ENCODE data around the gene TCEAL8. TPM values are rescaled to one million over a fixed set of nuclear protein-coding genes. Genes with fewer than 3 reads are reported as not detected.

TCEAL8 gene
- total and polyA plus RNA-seq, 3 donors from 2014 or later = 76.5 to 91.1 (median 83.1) TPM

DNA sequence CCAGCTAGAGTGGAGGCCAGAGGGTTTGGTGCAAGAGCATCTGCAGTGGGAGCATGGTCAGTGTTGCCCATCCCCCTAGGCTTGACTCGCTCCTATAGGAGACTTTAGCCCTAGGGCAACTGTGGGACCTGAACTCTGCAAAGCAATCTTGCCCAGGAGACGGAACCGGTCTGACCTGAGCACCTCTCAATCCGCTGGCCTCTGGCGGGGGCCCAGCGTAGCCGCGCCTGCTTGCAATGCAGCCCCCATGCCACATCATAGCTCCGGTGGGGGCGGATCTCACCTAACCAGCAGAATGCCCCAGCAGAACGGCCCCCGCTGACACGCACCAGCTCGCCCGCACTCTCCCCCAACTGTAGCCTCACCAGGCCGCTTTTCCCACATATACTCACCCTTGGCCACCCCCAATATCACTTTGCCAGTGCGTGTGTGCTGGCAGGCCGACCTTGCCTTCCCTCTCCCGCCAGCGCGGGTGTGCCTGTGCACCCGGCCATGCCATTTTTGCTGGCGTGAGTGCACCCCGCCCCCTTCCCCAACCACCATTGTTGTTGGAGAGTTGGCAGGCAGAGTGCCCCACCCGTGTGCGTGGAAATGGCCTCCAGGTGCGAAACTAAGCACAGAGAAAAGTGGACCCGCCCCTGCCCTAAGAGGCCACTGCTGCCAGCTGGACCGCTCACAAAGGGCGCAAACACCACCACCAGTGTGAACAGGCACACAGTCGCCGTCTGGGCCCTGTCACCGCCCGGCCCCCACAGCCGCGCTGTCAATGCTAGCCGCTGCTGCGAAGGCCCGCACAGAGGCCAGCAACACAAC lies 34.2 kb downstream of the TCEAL8 start:
- Histone ChIP-seq H3K27ac (no peak overlapping the region), H3K4me3 (no peak overlapping the region), H3K4me1 (no peaks in the 10 kb centered on the region), H3K36me3 (ENCODE audit: low read depth, missing control alignments) (no peaks in the 10 kb centered on the region), H3K9me3 (no peaks in the 10 kb centered on the region), H3K27me3 (no peaks in the 10 kb centered on the region)
- TF ChIP-seq POLR2A (IDR thresholded peaks at IDR 0.05) (no peak), CTCF (IDR thresholded peaks at IDR 0.05) (no peak)
- 25% methylated on average over 23 of the region's 39 CpGs; no CpG with 5 or more reads in 1 of the 2 donors for WGBS, 2 donors
- no peak for DNase-seq
- intact Hi-C loops (cut with DNase I; ENCODE audit: low total_unique reads) = no loop called here

DNA sequence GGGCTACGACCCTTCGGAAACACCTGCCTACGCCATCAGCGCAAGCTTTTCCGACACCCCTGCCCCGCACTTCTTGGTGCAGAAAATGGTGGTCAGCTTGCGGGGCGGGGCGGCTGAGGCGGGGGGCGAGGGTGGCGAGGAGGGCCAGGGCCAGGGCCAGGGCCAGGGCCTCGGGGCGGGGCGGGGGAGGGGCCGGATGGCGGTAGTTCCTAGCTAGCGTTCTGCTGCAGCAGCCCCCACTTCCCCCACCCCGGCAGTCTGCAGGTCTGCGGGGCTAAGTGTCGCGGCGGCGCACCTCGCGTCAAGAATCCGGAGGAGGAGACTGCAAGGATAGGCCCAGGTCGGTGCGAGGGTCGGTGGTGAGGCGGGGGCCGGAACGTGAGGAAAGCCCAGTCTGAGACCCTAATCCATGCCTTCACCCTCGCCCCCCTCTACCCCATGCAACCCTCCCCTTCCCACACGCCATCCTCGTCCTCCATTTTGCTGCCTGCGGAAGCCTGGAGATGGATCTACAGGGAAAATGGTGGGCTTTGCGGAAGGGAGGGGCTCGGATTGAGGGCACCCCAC lies 39.4 kb downstream of the TCEAL8 start:
- intact Hi-C loops (cut with DNase I; ENCODE audit: low total_unique reads) = no loop called here
- Histone ChIP-seq H3K27ac (peak overlapping the region; percentile 91 to 94), H3K4me1 (no peaks in the 10 kb centered on the region), H3K27me3 (no peaks in the 10 kb centered on the region), H3K36me3 (ENCODE audit: low read depth, missing control alignments) (no peaks in the 10 kb centered on the region), H3K4me3 (peak overlapping the region; percentile 64 to 78), H3K9me3 (no peaks in the 10 kb centered on the region)
- TF ChIP-seq POLR2A (IDR thresholded peaks at IDR 0.05) (no peak), CTCF (IDR thresholded peaks at IDR 0.05) (no peak)
- peak; percentile 42 for DNase-seq
- 6% methylated on average over 24 of the region's 39 CpGs; no CpG with 5 or more reads in 1 of the 2 donors for WGBS, 2 donors

DNA sequence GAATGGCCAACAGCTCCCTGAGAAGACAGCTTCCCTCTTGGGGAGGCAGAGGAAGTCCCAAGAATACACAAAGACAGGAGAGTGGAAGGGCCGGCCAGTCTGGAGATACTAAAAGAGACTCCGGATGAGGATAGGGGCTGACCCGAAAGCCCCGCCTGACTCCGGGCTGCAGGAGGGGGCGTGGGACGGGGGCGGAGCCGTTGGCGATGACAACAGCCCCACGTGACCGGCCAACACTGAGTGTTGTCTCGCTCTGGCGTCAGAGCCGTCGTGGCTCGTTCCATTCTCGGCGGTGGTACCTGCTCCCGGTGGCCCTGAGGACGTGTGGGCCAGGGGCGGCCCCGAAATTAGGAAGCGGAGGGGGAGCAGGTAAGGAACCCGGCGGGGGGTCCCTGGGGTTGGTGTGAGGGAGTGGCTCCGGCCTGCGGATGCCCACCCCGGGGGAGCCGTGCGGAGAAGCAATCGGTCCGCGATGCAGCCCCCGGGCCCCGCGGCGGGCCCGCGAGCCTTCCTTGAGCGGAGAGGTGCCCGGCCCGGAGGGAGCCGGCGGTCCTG lies 40.0 kb downstream of the TCEAL8 start, which contains the start of gene BEX4:
Gene BEX4, plus strand, starts transcription at position 239 of the 555 bp plus-strand sequence. CDS start 1,046 bp downstream, outside the sequence.
- peak; percentile 91 for DNase-seq
- Histone ChIP-seq H3K36me3 (ENCODE audit: low read depth, missing control alignments) (no peaks in the 10 kb centered on the region), H3K4me3 (peak within 1 kb of the TSS; percentile 64 to 78), H3K27ac (peak within 1 kb of the TSS; percentile 91 to 94), H3K9me3 (no peaks in the 10 kb centered on the region), H3K4me1 (no peaks in the 10 kb centered on the region), H3K27me3 (no peaks in the 10 kb centered on the region)
- peak; percentile 57 for TF ChIP-seq POLR2A (IDR thresholded peaks at IDR 0.05)
- no peak for TF ChIP-seq CTCF (IDR thresholded peaks at IDR 0.05)
- 2% methylated on average over 7 of the region's 45 CpGs; no CpG with 5 or more reads in 1 of the 2 donors for WGBS, 2 donors
- intact Hi-C loops (cut with DNase I; ENCODE audit: low total_unique reads) = no loop called here

DNA sequence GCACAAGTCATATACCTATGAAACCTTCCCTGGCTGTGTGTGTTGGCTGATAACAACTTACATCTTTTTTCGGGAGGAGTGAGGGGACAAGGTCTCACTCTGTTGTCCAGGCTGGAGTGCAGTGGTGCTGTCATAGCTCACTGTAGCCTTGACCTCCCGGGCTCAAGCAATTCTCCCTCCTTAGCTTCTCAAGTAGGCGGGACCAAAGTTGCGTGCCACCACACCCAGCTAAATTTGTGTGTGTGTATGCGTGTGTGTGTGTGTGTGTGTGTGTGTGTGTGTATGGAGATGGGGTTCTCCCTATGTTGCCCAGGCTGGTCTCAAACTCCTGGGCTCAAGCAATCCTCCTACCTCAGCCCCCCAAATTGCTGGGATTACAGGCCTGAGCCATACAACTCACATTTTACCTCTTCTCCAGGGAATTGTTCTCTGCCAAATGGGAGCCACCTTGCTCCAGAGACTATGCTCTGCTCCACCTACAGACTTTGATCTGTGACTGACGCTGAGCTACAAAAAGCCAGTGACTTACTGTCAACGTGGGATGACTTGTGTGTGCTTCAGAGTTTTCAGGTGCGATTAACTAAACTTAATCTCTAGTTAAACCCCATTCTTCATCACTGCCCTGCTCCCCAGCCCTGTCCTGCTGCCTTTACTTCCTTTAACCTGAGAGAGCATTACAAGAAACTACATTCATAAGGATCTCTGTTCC lies 42.1 kb downstream of the TCEAL8 start:
- intact Hi-C loops (cut with DNase I; ENCODE audit: low total_unique reads) = no loop called here
- no peaks in the 10 kb centered on the region for H3K9me3 ChIP-seq
- H3K36me3 ChIP-seq (ENCODE audit: low read depth, missing control alignments) = no peaks in the 10 kb centered on the region
- H3K27ac ChIP-seq = no peak overlapping the region
- no peak for DNase-seq
- WGBS, 2 donors = 70 to 83% methylated on average over 3 to 8 of the region's 8 CpGs
- H3K27me3 ChIP-seq = no peaks in the 10 kb centered on the region
- TF ChIP-seq POLR2A (IDR thresholded peaks at IDR 0.05) = no peak
- no peak for TF ChIP-seq CTCF (IDR thresholded peaks at IDR 0.05)
- H3K4me1 ChIP-seq = no peaks in the 10 kb centered on the region
- no peak overlapping the region for H3K4me3 ChIP-seq

Data from testis (tissue), 3 donors.